GM21447 (cell line): ENCODE results near the gene SYTL5.

ENCODE experiments used
- ATAC-seq: cut with Tn5 transposase; IDR thresholded peaks from one replicate; pipeline ENCODE4 v1.9.1; 2021; ENCODE audit not compliant: unreplicated experiment

Gene SYTL5

GRCh38 chrX:38087594-38087993, 81.2 kb downstream of the SYTL5 start:
- no peak for ATAC-seq

DNA sequence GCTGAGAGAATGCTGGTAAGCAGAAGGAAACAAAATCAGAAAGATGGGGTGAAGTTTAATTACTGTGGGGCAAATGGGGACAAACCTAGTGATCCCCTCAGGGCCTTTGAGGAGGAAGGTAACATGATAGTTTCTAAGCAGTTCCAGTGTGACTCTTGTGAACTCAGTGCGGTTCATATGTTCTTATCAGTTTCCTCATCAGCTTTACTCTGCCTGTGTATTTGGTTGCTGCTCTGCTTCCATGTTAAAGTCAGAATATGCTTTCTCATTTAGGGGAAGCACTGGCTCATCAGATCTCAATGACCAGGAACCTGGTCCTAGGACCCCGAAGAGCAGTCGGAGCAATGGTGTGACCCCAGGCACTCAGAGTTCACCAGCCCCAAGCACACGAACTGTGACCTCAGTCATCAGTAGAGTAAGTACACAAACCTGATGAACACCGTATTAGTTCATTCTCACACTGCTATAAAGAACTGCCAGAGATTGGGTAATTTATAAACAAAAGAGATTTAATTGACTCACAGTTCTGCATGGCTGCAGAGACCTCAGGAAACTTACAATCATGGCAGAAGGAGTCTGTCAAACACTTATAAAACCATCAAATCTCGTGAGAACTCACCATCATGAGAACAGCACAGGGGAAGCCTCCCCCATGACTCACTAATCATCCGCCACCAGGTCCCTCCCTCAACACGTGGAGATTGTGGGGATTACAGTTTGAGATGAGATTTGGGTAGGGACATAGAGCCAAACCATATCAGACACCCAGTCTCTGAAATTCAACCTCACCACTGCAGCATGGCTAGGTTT, 83.0 kb downstream of the SYTL5 start:
- no peak for ATAC-seq

DNA sequence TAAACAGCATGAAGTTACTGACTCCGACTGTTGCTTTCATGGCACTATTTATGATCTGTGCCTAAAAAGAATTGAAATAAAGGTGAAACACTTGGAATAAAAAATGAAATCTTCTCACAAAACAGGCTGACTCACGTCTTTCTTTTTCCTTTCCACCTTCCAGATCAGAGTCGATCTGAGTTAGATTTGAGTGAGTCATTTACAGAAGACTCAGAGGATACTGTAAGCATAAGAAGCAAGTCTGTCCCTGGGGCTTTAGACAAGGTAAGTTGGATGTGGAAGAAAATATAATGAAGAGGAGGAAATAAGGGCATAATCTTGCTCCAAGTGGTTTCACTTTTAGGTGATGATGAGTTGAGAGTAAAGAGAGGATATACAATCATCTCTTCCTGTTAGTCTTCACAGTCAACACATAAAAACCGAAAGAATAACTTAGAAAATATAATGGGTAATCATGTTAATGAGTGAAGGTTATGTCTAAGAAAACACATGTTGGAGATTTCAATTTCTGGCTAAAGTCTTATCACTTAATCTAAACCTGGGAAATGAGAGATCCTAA, 89.7 kb downstream of the SYTL5 start:
- ATAC-seq = no peak

GRCh38 chrX:38099688-38100087, 93.3 kb downstream of the SYTL5 start:
- no peak for ATAC-seq

- ATAC-seq = no peak
Measured at GRCh38 chrX:38102240-38102639, 95.9 kb downstream of the SYTL5 start.

- ATAC-seq = no peak
Measured at GRCh38 chrX:38102875-38103274, 96.5 kb downstream of the SYTL5 start.

- peak; percentile 76 for ATAC-seq
Measured at GRCh38 chrX:38103857-38104812, 97.8 kb downstream of the SYTL5 start.

- ATAC-seq = no peak
Measured at GRCh38 chrX:38105216-38105725, 98.9 kb downstream of the SYTL5 start.

DNA sequence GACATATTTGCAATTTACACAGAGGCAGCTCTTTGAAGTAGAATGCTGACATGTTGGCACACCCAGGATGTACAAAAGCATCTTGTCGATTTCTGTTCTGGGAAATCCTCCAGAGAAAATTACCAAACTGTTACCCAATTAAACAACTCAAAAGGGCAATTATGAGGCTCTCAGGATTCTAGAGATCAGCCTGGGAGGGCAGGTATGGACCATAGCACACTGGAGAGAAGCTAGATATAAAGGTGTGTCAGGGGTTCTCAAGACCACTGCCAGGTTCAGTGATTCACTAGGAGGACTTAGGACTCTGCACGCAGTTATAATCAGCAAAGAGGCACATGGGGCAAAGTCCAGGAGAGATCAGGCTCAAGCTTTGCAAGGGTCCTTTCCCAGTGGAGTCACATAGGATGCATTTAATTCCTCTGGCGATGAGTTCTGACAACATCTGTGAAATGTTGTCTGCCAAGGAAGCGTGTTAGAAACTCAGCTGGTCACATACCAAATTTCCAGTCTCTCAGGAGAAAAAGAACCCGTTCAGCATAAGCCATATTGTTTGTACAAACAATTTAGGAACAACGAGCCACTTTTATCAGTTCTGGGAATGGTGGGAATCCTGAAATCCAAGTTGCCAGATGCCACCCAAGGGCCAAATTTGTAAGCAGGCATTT, 100.8 kb downstream of the SYTL5 start:
- no peak for ATAC-seq

- no peak for ATAC-seq
Measured at GRCh38 chrX:38108364-38108763, 102.0 kb downstream of the SYTL5 start.

DNA sequence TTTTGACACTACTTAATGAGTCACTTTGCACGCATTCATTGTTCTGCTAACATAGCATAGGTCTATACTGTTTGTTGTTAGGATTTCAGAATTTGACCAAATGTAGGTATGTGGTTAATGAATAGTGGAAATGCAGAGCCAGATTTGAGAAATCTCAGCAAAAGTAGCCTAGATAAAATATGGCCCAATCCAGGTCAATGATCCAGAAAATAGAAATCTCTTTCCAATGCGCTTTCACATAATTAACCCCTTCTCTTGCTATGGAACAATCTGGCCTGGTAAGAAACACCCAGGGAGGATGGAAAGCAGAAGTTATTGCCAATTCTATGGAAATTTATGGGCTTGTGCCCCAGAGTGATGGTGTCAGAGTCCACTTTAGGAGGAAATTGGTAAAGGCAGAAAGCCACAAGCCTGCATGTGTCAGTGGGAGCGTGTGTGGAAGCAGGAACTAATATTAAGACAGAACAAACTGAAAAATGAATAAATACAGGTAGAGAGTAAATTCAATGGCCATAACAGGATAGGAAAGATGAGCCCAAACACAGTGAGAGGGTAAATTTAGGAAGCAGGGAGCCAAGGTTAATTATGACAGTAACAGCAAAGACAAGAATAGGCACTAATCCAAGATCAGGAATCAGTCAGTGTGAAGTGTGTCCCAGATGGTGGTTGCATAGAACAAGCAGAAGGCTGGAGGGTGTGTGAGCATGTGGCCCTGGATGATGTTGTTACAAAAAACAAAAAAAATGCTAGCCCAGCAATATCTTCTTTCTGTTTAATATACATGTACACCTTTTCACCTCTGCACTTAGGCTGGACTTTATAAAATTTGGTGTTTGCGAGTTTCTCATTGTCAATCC, 102.9 kb downstream of the SYTL5 start:
- ATAC-seq = no peak

DNA sequence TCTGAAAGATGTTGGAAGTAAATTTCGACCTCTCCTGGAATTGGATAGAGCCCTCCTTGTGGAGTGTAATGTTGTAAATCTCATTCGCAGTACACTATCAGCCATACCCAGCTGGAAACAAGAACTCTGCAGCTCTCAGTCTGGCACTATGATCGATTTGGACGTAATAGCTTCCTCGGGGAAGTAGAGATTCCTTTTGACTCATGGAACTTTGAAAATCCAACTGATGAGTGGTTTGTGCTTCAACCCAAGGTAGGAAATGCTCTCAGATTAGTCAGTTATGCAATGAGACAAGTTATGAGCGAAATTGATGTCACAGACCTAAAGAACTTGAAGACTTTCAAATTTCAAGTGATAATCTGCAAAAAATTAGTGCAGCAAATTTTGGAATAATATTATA, 103.9 kb downstream of the SYTL5 start:
- no peak for ATAC-seq

- no peak for ATAC-seq
Measured at GRCh38 chrX:38111196-38111595, 104.8 kb downstream of the SYTL5 start.

DNA sequence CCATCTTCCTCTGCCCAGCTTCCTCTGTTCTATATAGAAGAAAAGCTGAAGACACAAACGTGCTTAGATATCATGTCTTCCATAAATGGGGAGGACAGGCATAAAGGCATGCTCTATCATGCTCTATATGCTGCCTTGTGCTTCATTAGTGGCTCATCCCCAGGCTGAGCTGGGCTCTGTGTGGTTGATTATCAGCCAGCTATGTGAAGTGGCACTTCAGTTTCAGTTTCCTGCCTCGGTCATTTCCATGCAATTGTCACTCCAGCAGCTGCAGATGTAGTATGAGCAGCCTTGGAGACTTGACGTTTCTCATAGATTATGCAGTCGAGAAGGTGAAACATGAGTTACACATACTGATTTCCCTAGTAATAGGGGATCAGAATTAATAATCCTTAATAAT, 106.2 kb downstream of the SYTL5 start:
- peak; percentile 93 for ATAC-seq

GRCh38 chrX:38116706-38117105, 110.4 kb downstream of the SYTL5 start:
- ATAC-seq = no peak

GRCh38 chrX:38117485-38117884, 111.1 kb downstream of the SYTL5 start:
- ATAC-seq = no peak

DNA sequence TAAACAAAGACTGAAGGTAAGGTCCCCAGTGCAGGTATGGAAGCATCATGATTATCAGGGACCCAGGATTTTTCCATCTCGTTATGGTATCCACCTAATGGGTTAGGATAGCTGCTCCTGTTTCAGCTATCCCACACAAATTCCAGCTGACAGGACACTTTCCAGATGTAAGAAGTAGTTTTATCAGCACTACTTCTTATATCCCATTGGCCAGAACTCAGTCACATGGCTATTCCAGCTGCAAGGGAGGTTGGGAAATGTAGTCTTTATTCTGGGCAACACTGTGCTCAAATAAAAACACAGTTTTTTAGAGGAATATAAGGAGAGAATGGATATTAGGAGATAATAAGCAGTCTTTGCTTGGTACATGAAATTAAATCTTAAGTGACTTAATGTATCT, 117.6 kb downstream of the SYTL5 start:
- no peak for ATAC-seq

DNA sequence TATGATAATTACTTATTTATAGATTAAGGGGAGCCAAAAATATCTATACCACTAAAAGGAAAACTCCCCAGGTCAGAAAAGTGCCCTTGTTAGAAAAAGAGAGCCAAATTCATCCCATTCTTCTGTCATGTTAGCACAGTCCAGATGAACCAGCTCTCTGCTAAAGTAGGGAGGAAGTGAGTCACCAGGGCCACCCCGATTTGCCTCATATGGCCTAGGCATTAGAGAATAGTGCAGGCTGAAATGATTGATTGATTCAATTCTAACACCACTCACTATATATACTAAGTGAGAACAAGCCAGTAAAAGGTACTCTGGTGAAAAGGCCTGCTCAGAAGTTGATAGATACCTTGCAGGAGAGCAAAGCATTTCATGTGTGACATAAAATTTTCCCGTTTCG, 119.8 kb downstream of the SYTL5 start:
- ATAC-seq = no peak

DNA sequence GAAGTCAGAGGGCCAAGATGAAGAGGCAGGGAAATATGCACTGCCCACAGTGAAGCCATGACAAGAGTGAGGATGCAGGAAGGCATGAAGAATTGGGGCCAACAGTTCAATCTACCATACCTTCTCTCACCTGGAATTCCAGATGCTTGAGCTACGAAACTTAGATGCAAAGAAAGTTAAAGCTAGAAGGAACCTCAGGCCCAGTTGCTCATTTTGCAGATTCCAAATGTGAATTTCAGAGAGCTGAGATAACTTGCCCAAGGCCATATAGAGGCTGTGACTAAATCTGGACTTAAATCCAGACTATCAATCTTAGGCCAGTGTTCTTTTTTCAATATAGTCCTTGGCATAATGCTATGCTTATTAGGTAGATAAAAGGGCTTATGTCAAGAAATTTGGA, 121.6 kb downstream of the SYTL5 start:
- ATAC-seq = no peak

GRCh38 chrX:38129366-38129765, 123.0 kb downstream of the SYTL5 start:
- ATAC-seq = no peak
